Measurements from ENCODE around the gene KRT8.

KRT8 gene

GRCh38 chr12:52925717-52926595 is 21.1 kb upstream of the KRT8 start:
- no peak for DNase-seq (ENCODE audit: low read depth)

GRCh38 chr12:52924764-52925716 is 20.2 kb upstream of the KRT8 start:
- no peak for DNase-seq (ENCODE audit: low read depth)

GRCh38 chr12:52921488-52922165 is 16.8 kb upstream of the KRT8 start:
- no peak for DNase-seq (ENCODE audit: low read depth)

DNA sequence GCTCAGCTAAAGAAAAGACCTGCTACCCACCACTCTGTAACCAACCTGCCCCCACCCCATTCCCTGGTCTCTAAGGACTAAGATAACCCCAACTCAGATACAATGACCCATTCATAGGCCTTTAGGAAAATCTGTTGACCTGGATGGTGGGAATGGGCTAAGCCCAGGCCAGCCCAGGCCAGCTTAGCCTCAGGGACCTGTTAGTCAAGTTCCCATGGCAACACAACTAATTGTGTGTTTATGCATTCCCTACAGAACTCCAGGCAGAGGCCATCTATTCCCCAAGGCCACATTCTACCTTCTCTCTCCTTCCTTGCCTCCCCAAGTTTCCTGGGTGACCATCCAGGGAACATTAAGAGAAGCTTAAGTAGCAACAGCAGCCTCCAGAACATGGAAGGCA is 16.1 kb upstream of the KRT8 start:
- no peak for DNase-seq (ENCODE audit: low read depth)

GRCh38 chr12:52918784-52919183 is 13.9 kb upstream of the KRT8 start:
- DNase-seq (ENCODE audit: low read depth): no peak

DNA sequence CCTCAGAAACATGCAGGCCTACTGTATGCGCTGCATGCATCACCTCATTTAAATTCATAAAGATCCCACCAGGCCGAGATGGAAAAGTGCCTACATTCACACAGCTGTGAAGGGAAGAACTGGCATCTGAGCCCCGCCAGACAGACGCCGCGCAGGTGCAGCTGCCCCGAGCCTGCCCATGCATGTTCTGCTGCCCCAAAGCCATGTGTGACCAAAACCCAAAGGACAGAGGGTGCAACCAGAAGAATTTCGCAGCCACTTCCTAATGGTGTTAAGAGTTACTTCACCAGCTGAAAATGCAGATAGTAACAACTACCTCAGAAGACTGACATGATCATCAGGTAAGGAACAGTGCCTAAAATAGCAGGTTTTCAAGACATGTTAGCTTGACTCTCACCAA is 13.5 kb upstream of the KRT8 start:
- no peak for DNase-seq (ENCODE audit: low read depth)

- no peak for DNase-seq (ENCODE audit: low read depth)
Observed at GRCh38 chr12:52917800-52918199, 12.9 kb upstream of the KRT8 start.

GRCh38 chr12:52916216-52916615 is 11.3 kb upstream of the KRT8 start:
- DNase-seq (ENCODE audit: low read depth): no peak

GRCh38 chr12:52915637-52916036 is 10.8 kb upstream of the KRT8 start:
- no peak for DNase-seq (ENCODE audit: low read depth)

GRCh38 chr12:52914576-52915121 is 9.8 kb upstream of the KRT8 start:
- no peak for DNase-seq (ENCODE audit: low read depth)

GRCh38 chr12:52913431-52913821 is 8.6 kb upstream of the KRT8 start:
- DNase-seq (ENCODE audit: low read depth): no peak

GRCh38 chr12:52912711-52913430 is 8.0 kb upstream of the KRT8 start:
- DNase-seq (ENCODE audit: low read depth): no peak

- no peak for DNase-seq (ENCODE audit: low read depth)
Observed at GRCh38 chr12:52910248-52910883, 5.5 kb upstream of the KRT8 start.

DNA sequence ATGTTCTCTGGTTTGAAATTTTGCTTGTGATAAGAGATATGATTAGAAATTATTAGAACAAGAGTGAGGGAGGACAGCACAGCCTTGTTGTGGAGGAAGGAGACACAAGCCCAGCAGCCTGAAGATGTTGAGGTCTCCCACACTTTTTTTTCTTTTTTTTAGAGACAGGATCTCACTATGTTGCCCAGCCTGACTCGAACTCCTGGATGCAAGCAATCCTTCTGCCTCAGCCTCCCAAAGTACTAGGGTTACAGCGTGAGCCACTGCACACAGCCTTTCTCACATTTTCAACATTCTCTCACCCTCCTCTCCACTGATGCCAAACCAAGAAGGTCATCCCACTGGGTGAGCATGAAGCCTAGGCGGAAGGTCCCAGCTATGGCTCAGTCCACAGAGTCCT is 4.9 kb upstream of the KRT8 start:
- no peak for DNase-seq (ENCODE audit: low read depth)

DNA sequence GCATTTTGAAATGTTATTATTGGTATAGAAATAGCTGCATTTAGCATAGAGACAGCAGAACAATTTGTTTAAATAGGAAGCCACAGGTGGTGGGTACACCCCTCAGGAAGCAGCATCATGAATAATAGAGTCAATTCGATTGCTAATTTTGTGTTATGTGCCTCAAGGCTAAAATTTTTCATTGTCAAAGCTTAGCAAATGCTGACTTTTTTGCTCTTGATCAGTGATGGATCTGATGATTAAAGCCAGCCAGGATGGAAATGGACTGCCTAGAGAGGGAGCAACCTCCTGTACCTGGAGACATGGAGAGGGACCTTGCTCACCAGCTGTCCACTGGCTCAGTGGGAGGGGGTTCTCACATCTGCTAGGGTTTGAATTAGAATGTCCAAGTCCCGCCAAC is 4.5 kb upstream of the KRT8 start:
- DNase-seq (ENCODE audit: low read depth): no peak

- DNase-seq (ENCODE audit: low read depth): no peak
Observed at GRCh38 chr12:52907092-52907810, 2.4 kb upstream of the KRT8 start.

DNA sequence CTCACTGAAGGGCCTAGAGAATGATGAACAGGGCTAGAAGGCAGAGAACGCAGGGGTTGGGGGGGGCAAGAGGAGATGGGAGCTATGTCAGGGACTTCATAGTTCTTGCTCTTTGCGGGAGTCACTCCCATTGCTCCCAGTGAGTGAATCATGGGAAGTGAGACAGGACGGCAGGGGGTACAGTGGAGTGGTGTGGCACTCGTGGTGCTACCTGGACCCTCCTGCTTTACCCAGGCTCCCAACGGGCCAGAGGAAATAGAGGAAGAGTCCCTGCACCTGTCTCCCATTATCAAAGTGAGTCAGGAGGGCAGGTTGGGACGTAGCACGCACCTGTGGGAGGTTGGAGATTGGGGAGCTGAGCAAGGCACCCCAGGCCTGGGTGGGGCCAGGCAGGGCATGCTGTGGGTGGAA is 1.3 kb upstream of the KRT8 start:
- DNase-seq (ENCODE audit: low read depth): no peak

GRCh38 chr12:52903855-52904508 is 894 bp downstream of the KRT8 start:
- no peak for DNase-seq (ENCODE audit: low read depth)

GRCh38 chr12:52903285-52903854 is 1.5 kb downstream of the KRT8 start:
- DNase-seq (ENCODE audit: low read depth): no peak
